ENCODE measurements around the gene DIS3L2.

- TF ChIP-seq POLR2A (IDR thresholded peaks at IDR 0.05): no peak
- no peak for TF ChIP-seq CTCF (IDR thresholded peaks at IDR 0.05)
Measured at GRCh38 chr2:232245111-232245510, 283.6 kb downstream of the DIS3L2 start.
